Measurements from ENCODE around the gene CDC34. TPM values are rescaled to one million over a fixed set of nuclear protein-coding genes. Genes with fewer than 3 reads are reported as not detected.
A peak's percentile ranks its signal among the peaks of the same experiment; 100 is the strongest.

The CDC34 gene
- total and polyA plus RNA-seq, 9 of the 15 experiments (the other 6 are each of a cell fraction or from before 2014, with no cell fraction given): 0.80 to 203 (median 65.5) TPM

DNA sequence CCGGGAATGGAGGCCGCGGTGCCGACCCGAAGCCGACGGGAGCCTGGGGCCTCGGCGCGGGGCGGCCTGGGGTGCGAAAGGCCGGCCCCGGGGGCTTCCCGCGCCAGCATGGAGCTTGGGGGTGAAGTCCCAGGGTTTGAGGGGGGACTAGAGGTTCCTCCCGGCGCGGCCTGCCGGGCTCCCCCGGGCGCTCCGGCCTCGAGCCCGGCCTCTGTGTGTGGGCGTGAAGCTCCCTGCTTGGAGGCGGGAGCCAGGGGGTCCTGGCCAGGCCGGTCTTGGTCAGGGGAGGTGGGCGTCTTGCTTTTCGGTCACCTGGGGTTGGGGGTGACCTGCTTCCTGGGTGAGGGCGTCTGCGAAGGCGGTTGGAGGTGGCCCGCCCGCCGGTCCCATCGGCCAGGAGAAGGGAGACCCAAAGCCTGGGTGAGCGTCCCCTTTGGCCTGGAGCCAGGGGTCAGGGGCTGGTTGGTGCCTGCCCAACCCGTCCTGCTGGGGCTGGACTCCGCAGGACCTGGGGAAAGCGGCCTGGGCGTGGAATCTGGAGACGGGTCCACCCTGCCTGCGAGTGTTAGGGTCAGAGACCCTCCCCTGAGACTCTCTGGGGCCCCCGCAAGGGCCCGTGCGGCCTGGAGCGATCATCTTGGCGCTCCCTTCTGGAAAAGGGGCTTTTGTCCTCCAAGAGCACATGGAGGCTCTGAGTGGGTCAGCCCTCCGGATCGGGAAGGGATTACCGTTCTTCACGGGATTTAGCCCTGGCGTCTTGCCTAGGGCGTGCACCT is 41.4 kb downstream of the CDC34 start (continued):
- TF ChIP-seq ZNF609 (CRISPR knock-in tag; IDR thresholded peaks at IDR 0.05; ENCODE audit: borderline replicate concordance) (no peak), EP300 (IDR thresholded peaks at IDR 0.05; ENCODE audit: low read length) (no peak), ZNF12 (CRISPR knock-in tag; IDR thresholded peaks at IDR 0.05) (0 out of 2 replicates have a peak, but pooled peaks have one; percentile 9), ZNF436 (CRISPR knock-in tag; IDR thresholded peaks at IDR 0.05) (no peak), NFXL1 (CRISPR knock-in tag; IDR thresholded peaks at IDR 0.05) (no peak), PRPF4 (IDR thresholded peaks at IDR 0.05; ENCODE audit: insufficient read depth, low read depth, low read length, poor library complexity, severe bottlenecking) (peak; percentile 45)

All from K562 (cell line).